Activated naive CD8-positive, alpha-beta T cell treated with anti-CD3 and anti-CD28 coated beads for 36 hours (primary cell): Measurements from ENCODE around the gene NCK2. TPM values are rescaled to one million over a fixed set of nuclear protein-coding genes. Genes with fewer than 3 reads are reported as not detected.
"Not testable (repeated sequence)": the region's sequence is repeated elsewhere in the genome, so short reads cannot be mapped to it uniquely, and the experiment has no call there.

Source experiments
- DNase-seq: peaks from one replicate; pipeline ENCODE4 v3.0.0; 2021
- H3K27ac Mint-ChIP-seq: one replicate; pipeline ENCODE4 v1.8.0; 2022; ENCODE audit warnings: mild to moderate bottlenecking, moderate library complexity, mixed read lengths
- H3K27me3 Mint-ChIP-seq: one replicate; pipeline ENCODE4 v1.8.0; 2022; ENCODE audit warnings: mild to moderate bottlenecking, mixed read lengths
- H3K36me3 Mint-ChIP-seq: one replicate; pipeline ENCODE4 v1.8.0; 2021; ENCODE audit warnings: mild to moderate bottlenecking, mixed read lengths
- H3K4me1 Mint-ChIP-seq: one replicate; pipeline ENCODE4 v1.8.0; 2021; ENCODE audit warnings: mixed read lengths
- H3K4me3 Mint-ChIP-seq: one replicate; pipeline ENCODE4 v1.8.0; 2022; ENCODE audit warnings: mild to moderate bottlenecking, moderate library complexity, mixed read lengths
- H3K9me3 Mint-ChIP-seq: one replicate; pipeline ENCODE4 v1.8.0; 2022; ENCODE audit warnings: mixed read lengths
- total RNA-seq, 2 experiments: library from RNA; stranded (reverse); gene quantifications; one replicate each; pipeline ENCODE4 v1.2.3, GENCODE V29; 2021

The NCK2 gene
- total RNA-seq, 2 experiments from 2014 or later, result 76.1 to 78.1 TPM

GRCh38 chr2:105757433-105757832, 12.7 kb downstream of the NCK2 start:
- peak overlapping the region; percentile 66 for H3K4me3 Mint-ChIP-seq
- no peak for DNase-seq
- peak overlapping the region; percentile 93 for H3K27ac Mint-ChIP-seq
- peaks cover 69% of the 10 kb centered on the region for H3K36me3 Mint-ChIP-seq
- no peaks in the 10 kb centered on the region for H3K27me3 Mint-ChIP-seq
- no peaks in the 10 kb centered on the region for H3K9me3 Mint-ChIP-seq
- H3K4me1 Mint-ChIP-seq, result peaks cover 98% of the 10 kb centered on the region

- H3K4me3 Mint-ChIP-seq, result no peak overlapping the region
- no peak for DNase-seq
- H3K27me3 Mint-ChIP-seq, result no peaks in the 10 kb centered on the region
- peak overlapping the region; percentile 84 for H3K27ac Mint-ChIP-seq
- H3K4me1 Mint-ChIP-seq, result peaks cover 97% of the 10 kb centered on the region
- H3K36me3 Mint-ChIP-seq, result peaks cover 53% of the 10 kb centered on the region
- H3K9me3 Mint-ChIP-seq, result no peaks in the 10 kb centered on the region
These were observed 15.5 kb downstream of the NCK2 start for GRCh38 chr2:105760191-105760590.

GRCh38 chr2:105760639-105761337, 16.1 kb downstream of the NCK2 start:
- peaks cover 97% of the 10 kb centered on the region for H3K4me1 Mint-ChIP-seq
- no peak for DNase-seq
- no peaks in the 10 kb centered on the region for H3K27me3 Mint-ChIP-seq
- H3K4me3 Mint-ChIP-seq, result peak overlapping the region; percentile 22
- H3K36me3 Mint-ChIP-seq, result peaks cover 48% of the 10 kb centered on the region
- peak overlapping the region; percentile 84 for H3K27ac Mint-ChIP-seq
- H3K9me3 Mint-ChIP-seq, result no peaks in the 10 kb centered on the region

- Mint-ChIP-seq H3K36me3 (peaks cover 51% of the 10 kb centered on the region), H3K27ac (peak overlapping the region; percentile 84), H3K9me3 (no peaks in the 10 kb centered on the region), H3K27me3 (no peaks in the 10 kb centered on the region), H3K4me3 (peak overlapping the region; percentile 29), H3K4me1 (peaks cover 97% of the 10 kb centered on the region)
- no peak for DNase-seq
These were observed 17.3 kb downstream of the NCK2 start for GRCh38 chr2:105761931-105762515.

GRCh38 chr2:105763076-105763475, 18.4 kb downstream of the NCK2 start:
- no peak overlapping the region for H3K4me3 Mint-ChIP-seq
- peaks cover 54% of the 10 kb centered on the region for H3K36me3 Mint-ChIP-seq
- peaks cover 1% of the 10 kb centered on the region for H3K9me3 Mint-ChIP-seq
- no peaks in the 10 kb centered on the region for H3K27me3 Mint-ChIP-seq
- no peak for DNase-seq
- peaks cover 95% of the 10 kb centered on the region for H3K4me1 Mint-ChIP-seq
- peak overlapping the region; percentile 25 for H3K27ac Mint-ChIP-seq

- no peak overlapping the region for H3K4me3 Mint-ChIP-seq
- H3K27ac Mint-ChIP-seq, result peak overlapping the region; percentile 48
- DNase-seq, result no peak
- H3K4me1 Mint-ChIP-seq, result peaks cover 95% of the 10 kb centered on the region
- no peaks in the 10 kb centered on the region for H3K27me3 Mint-ChIP-seq
- peaks cover 53% of the 10 kb centered on the region for H3K36me3 Mint-ChIP-seq
- H3K9me3 Mint-ChIP-seq, result peaks cover 1% of the 10 kb centered on the region
These were observed 19.3 kb downstream of the NCK2 start for GRCh38 chr2:105764059-105764458.

GRCh38 chr2:105765415-105766299, 20.9 kb downstream of the NCK2 start:
- H3K4me1 Mint-ChIP-seq, result peaks cover 94% of the 10 kb centered on the region
- peaks cover 44% of the 10 kb centered on the region for H3K36me3 Mint-ChIP-seq
- no peaks in the 10 kb centered on the region for H3K27me3 Mint-ChIP-seq
- peaks cover 1% of the 10 kb centered on the region for H3K9me3 Mint-ChIP-seq
- H3K27ac Mint-ChIP-seq, result peak overlapping the region; percentile 71
- no peak overlapping the region for H3K4me3 Mint-ChIP-seq
- DNase-seq, result no peak

- Mint-ChIP-seq H3K4me1 (peaks cover 92% of the 10 kb centered on the region), H3K27ac (peak overlapping the region; percentile 71), H3K27me3 (no peaks in the 10 kb centered on the region), H3K36me3 (peaks cover 40% of the 10 kb centered on the region), H3K4me3 (no peak overlapping the region), H3K9me3 (peaks cover 1% of the 10 kb centered on the region)
- DNase-seq, result no peak
These were observed 21.7 kb downstream of the NCK2 start for GRCh38 chr2:105766300-105766866.

- Mint-ChIP-seq H3K27ac (peak overlapping the region; percentile 38), H3K9me3 (peaks cover 1% of the 10 kb centered on the region), H3K4me3 (no peak overlapping the region), H3K4me1 (peaks cover 90% of the 10 kb centered on the region), H3K27me3 (no peaks in the 10 kb centered on the region), H3K36me3 (peaks cover 47% of the 10 kb centered on the region)
- no peak for DNase-seq
These were observed 23.5 kb downstream of the NCK2 start for GRCh38 chr2:105768176-105768575.

- peaks cover 1% of the 10 kb centered on the region for H3K9me3 Mint-ChIP-seq
- peak overlapping the region; percentile 84 for H3K27ac Mint-ChIP-seq
- no peak overlapping the region for H3K4me3 Mint-ChIP-seq
- peaks cover 91% of the 10 kb centered on the region for H3K4me1 Mint-ChIP-seq
- peaks cover 50% of the 10 kb centered on the region for H3K36me3 Mint-ChIP-seq
- no peaks in the 10 kb centered on the region for H3K27me3 Mint-ChIP-seq
- DNase-seq, result no peak
These were observed 24.3 kb downstream of the NCK2 start for GRCh38 chr2:105768961-105769452.

GRCh38 chr2:105769504-105769903, 24.8 kb downstream of the NCK2 start:
- no peak for DNase-seq
- no peak overlapping the region for H3K4me3 Mint-ChIP-seq
- H3K27ac Mint-ChIP-seq, result peak overlapping the region; percentile 84
- no peaks in the 10 kb centered on the region for H3K27me3 Mint-ChIP-seq
- peaks cover 91% of the 10 kb centered on the region for H3K4me1 Mint-ChIP-seq
- peaks cover 55% of the 10 kb centered on the region for H3K36me3 Mint-ChIP-seq
- peaks cover 1% of the 10 kb centered on the region for H3K9me3 Mint-ChIP-seq

GRCh38 chr2:105770149-105770548, 25.4 kb downstream of the NCK2 start:
- no peaks in the 10 kb centered on the region for H3K27me3 Mint-ChIP-seq
- H3K27ac Mint-ChIP-seq, result peak overlapping the region; percentile 84
- DNase-seq, result no peak
- no peak overlapping the region for H3K4me3 Mint-ChIP-seq
- peaks cover 1% of the 10 kb centered on the region for H3K9me3 Mint-ChIP-seq
- H3K36me3 Mint-ChIP-seq, result peaks cover 50% of the 10 kb centered on the region
- H3K4me1 Mint-ChIP-seq, result peaks cover 91% of the 10 kb centered on the region

- peaks cover 52% of the 10 kb centered on the region for H3K36me3 Mint-ChIP-seq
- peaks cover 91% of the 10 kb centered on the region for H3K4me1 Mint-ChIP-seq
- H3K9me3 Mint-ChIP-seq, H3K4me3 Mint-ChIP-seq, DNase-seq, H3K27me3 Mint-ChIP-seq: not testable (repeated sequence)
- H3K27ac Mint-ChIP-seq, result peak overlapping the region; percentile 13
These were observed 26.6 kb downstream of the NCK2 start for GRCh38 chr2:105771291-105771690.

GRCh38 chr2:105771836-105772235, 27.1 kb downstream of the NCK2 start:
- no peaks in the 10 kb centered on the region for H3K27me3 Mint-ChIP-seq
- peak overlapping the region; percentile 67 for H3K27ac Mint-ChIP-seq
- H3K36me3 Mint-ChIP-seq, result peaks cover 47% of the 10 kb centered on the region
- H3K4me3 Mint-ChIP-seq, result no peak overlapping the region
- no peak for DNase-seq
- peaks cover 1% of the 10 kb centered on the region for H3K9me3 Mint-ChIP-seq
- peaks cover 91% of the 10 kb centered on the region for H3K4me1 Mint-ChIP-seq

- H3K27ac Mint-ChIP-seq, result peak overlapping the region; percentile 67
- peaks cover 1% of the 10 kb centered on the region for H3K9me3 Mint-ChIP-seq
- no peaks in the 10 kb centered on the region for H3K27me3 Mint-ChIP-seq
- no peak for DNase-seq
- peaks cover 91% of the 10 kb centered on the region for H3K4me1 Mint-ChIP-seq
- peaks cover 42% of the 10 kb centered on the region for H3K36me3 Mint-ChIP-seq
- no peak overlapping the region for H3K4me3 Mint-ChIP-seq
These were observed 27.6 kb downstream of the NCK2 start for GRCh38 chr2:105772362-105772761.
